AG04450 (cell line): ENCODE measurements around the gene GPC5. TPM values are rescaled to one million over a fixed set of nuclear protein-coding genes. Genes with fewer than 3 reads are reported as not detected.

ENCODE experiments used
- CTCF ChIA-PET: fragments of 300-600, 350-600 bp; formaldehyde crosslinking; extraction: SDS; loops from one replicate; lab custom pipeline; 2022; ENCODE audit warnings: antibody characterized with exemption, inconsistent platforms; lab: Charles Lee
- POLR2A ChIA-PET: fragments of 350-600 bp; formaldehyde crosslinking; extraction: SDS; loops from one replicate; lab custom pipeline; 2021; ENCODE audit warnings: antibody characterized with exemption, inconsistent platforms; lab: Yijun Ruan, JAX
- DNase-seq: peaks from one replicate; pipeline ENCODE4 v3.0.0-alpha.2; 2011; ENCODE audit warnings: low read depth, low spot score
- H3K27ac ChIP-seq: one replicate; pipeline ENCODE4 v1.5.1; 2012; ENCODE audit warnings: low read depth, low read length, control low read depth
- H3K27me3 ChIP-seq: one replicate; pipeline ENCODE4 v1.6.0; 2012; ENCODE audit warnings: low read length; ENCODE audit not compliant: control insufficient read depth, insufficient read depth
- H3K4me3 ChIP-seq: 2 replicates; pipeline ENCODE4 v1.5.1; 2011; ENCODE audit warnings: mild to moderate bottlenecking, low read depth, low read length, control low read depth
- H3K9me3 ChIP-seq: 2 replicates; pipeline ENCODE4 v1.5.1; 2012; ENCODE audit warnings: low read length; ENCODE audit not compliant: control insufficient read depth, insufficient read depth
- CTCF ChIP-seq: IDR thresholded peaks from 2 replicates; pipeline ENCODE4 v1.5.1; 2011; ENCODE audit warnings: low read depth, low read length, control low read depth, inconsistent platforms
- polyA plus RNA-seq: library from polyadenylated mRNA; depleted of rRNA; stranded (reverse); fragments of >200 nt; gene quantifications from 2 replicates; pipeline ENCODE4 v1.2.3, GENCODE V29; 2011

The GPC5 gene
- polyA plus RNA-seq, 1 experiment = 3.6 TPM

GRCh38 chr13:91468301-91468700 lies 69.9 kb downstream of the GPC5 start:
- Histone ChIP-seq H3K27ac (no peak overlapping the region), H3K4me3 (no peak overlapping the region), H3K27me3 (no peaks in the 10 kb centered on the region), H3K9me3 (no peaks in the 10 kb centered on the region)
- ChIA-PET POLR2A (no interaction called here), CTCF (no interaction called here)
- TF ChIP-seq CTCF = no peak
- no peak for DNase-seq

GRCh38 chr13:91470084-91470621 lies 71.7 kb downstream of the GPC5 start:
- POLR2A ChIA-PET = no interaction called here
- no peak for DNase-seq
- Histone ChIP-seq H3K27ac (no peak overlapping the region), H3K27me3 (no peaks in the 10 kb centered on the region), H3K4me3 (no peak overlapping the region), H3K9me3 (no peaks in the 10 kb centered on the region)
- TF ChIP-seq CTCF = no peak
- CTCF ChIA-PET = no interaction called here

GRCh38 chr13:91470681-91471080 lies 72.3 kb downstream of the GPC5 start:
- no peak for TF ChIP-seq CTCF
- Histone ChIP-seq H3K4me3 (no peak overlapping the region), H3K27ac (no peak overlapping the region), H3K9me3 (no peaks in the 10 kb centered on the region), H3K27me3 (no peaks in the 10 kb centered on the region)
- POLR2A ChIA-PET = no interaction called here
- no peak for DNase-seq
- CTCF ChIA-PET = no interaction called here

- no peak overlapping the region for H3K27ac ChIP-seq
- TF ChIP-seq CTCF = no peak
These were observed 84.0 kb downstream of the GPC5 start for GRCh38 chr13:91482427-91482826.

GRCh38 chr13:91491980-91492379 lies 93.6 kb downstream of the GPC5 start:
- H3K4me3 ChIP-seq = no peak overlapping the region
- no peak for TF ChIP-seq CTCF
- no peaks in the 10 kb centered on the region for H3K27me3 ChIP-seq
- H3K27ac ChIP-seq = no peak overlapping the region
- ChIA-PET POLR2A (no interaction called here), CTCF (no interaction called here)
- no peaks in the 10 kb centered on the region for H3K9me3 ChIP-seq
- DNase-seq = no peak

More at GRCh38 chr13:91482427-91482826, 84.0 kb downstream of the GPC5 start:
- no peaks in the 10 kb centered on the region for H3K27me3 ChIP-seq
- ChIA-PET POLR2A (no interaction called here), CTCF (no interaction called here)
- no peak overlapping the region for H3K4me3 ChIP-seq
- DNase-seq = no peak
- no peaks in the 10 kb centered on the region for H3K9me3 ChIP-seq
